ENCODE measurements around the gene RELA. TPM values are rescaled to one million over a fixed set of nuclear protein-coding genes. Genes with fewer than 3 reads are reported as not detected.

Gene RELA
- total RNA-seq, 4 donors from 2014 or later = 29.4 to 49.4 (median 47.5) TPM

DNA sequence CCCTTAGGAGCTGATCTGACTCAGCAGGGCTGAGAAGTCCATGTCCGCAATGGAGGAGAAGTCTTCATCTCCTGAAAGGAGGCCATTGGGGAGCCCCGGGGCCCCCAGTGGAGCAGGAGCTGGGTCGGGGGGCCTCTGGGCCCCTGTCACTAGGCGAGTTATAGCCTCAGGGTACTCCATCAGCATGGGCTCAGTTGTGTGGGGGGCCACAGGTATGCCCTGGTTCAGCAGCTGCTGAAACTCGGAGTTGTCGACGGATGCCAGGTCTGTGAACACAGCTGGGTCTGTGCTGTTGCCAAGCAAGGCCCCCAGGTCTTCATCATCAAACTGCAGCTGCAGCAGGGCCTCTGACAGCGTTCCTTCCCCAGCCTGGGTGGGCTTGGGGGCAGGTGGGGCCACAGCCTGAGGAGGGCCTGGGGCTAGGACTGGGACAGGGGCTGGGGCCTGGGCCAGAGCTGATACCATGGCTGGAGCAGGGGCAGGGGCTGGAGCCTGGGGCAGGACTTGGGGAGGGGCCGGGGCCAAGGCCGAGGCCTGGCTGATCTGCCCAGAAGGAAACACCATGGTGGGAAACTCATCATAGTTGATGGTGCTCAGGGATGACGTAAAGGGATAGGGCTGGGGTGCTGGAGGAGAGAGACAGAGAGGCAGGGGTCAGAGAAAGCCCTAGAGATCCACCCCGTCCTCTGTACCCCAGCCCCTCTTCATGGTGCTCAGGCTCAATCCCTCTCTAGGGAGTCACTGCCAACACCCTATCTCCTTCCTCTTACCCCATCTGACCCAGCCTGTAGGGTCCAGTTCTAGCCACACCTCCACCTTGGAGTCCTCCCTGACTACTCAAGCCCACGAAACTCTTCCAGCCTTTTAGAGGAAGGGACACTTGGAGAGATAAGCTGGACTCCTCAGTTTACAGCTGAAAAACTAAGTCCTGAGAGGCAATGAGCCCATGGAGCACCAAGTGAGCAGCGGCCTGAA is 8.1 kb downstream of the RELA start:
- no peak for DNase-seq
- H3K9me3 ChIP-seq = no peaks in the 10 kb centered on the region
- peaks cover 46 to 76% (median 48%) of the 10 kb centered on the region in 3 donors for H3K36me3 ChIP-seq
- WGBS, 2 donors = 94 to 96% methylated on average over 7 of the region's 14 CpGs
- H3K4me3 ChIP-seq = no peak overlapping the region
- intact Hi-C loops (cut with DNase I) = no loop called here
- no peaks in the 10 kb centered on the region for H3K27me3 ChIP-seq
- H3K4me1 ChIP-seq = peaks cover 33 to 65% (median 42%) of the 10 kb centered on the region in 3 donors
- no peak for TF ChIP-seq POLR2A (IDR thresholded peaks at IDR 0.05)
- TF ChIP-seq, protein P1, sequence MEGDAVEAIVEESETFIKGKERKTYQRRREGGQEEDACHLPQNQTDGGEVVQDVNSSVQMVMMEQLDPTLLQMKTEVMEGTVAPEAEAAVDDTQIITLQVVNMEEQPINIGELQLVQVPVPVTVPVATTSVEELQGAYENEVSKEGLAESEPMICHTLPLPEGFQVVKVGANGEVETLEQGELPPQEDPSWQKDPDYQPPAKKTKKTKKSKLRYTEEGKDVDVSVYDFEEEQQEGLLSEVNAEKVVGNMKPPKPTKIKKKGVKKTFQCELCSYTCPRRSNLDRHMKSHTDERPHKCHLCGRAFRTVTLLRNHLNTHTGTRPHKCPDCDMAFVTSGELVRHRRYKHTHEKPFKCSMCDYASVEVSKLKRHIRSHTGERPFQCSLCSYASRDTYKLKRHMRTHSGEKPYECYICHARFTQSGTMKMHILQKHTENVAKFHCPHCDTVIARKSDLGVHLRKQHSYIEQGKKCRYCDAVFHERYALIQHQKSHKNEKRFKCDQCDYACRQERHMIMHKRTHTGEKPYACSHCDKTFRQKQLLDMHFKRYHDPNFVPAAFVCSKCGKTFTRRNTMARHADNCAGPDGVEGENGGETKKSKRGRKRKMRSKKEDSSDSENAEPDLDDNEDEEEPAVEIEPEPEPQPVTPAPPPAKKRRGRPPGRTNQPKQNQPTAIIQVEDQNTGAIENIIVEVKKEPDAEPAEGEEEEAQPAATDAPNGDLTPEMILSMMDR (IDR thresholded peaks at IDR 0.05) = no peak
- peak overlapping the region in 3 of 4 donors; percentile 91 to 94 (median 94) for H3K27ac ChIP-seq

DNA sequence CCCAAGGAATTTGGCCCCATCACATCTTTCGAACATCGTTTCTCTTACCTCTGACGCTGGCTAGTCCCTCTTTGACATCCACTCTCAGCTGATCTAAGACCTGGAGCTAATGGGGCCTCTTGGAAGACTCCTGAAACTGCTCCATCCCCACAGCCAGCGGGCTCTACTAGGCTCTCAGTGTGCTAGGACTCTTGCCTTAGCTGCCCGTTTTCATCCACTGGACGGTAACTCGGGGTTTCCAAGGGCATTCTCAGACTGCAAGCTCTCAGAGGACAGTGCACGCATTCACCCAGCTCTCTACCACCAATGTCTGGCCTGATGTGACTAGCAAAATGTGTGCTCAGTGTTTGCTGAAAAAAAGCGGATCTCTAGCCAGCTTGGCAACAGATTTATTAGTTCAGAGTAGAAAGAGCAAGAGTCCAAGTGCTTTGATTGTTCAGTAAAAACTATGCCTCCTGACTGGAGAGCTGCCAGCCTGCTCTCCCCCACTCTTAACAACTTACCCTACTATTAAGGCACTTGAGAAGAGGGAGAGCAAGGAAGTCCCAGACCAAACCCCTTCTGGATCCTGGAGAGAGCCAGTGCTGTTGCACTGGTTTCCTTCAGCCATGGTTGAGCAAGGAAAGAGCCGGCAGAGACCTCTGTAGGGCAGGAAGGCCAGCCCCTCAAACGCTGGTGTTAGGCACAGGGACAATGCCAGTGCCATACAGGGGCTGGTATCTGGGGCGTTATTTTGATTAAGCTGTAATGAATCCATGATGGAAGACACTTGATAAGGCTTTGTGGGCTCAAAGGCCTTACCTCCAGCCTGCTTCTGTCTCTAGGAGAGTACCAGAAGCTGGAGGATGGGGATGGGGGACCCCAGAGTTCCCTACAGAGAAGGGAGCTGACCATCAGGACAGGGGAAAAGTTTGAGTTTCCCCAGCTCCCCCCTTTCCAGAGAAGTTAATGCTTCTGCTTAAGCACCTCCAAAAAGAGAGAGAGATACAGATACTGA is 9.2 kb downstream of the RELA start:
- intact Hi-C loops (cut with DNase I) = no loop called here
- Histone ChIP-seq H3K9me3 (no peaks in the 10 kb centered on the region), H3K27me3 (no peaks in the 10 kb centered on the region), H3K27ac (peak overlapping the region; percentile 91 to 97 (median 94)), H3K4me3 (peak overlapping the region; percentile 38 to 75 (median 54)), H3K36me3 (peaks cover 37 to 76% (median 40%) of the 10 kb centered on the region in 3 donors), H3K4me1 (peaks cover 43 to 69% (median 47%) of the 10 kb centered on the region in 3 donors)
- no peak for DNase-seq
- WGBS, 2 donors = 25 to 27% methylated on average over 10 of the region's 12 CpGs
- TF ChIP-seq, protein P1 (IDR thresholded peaks at IDR 0.05) = no peak
- no peak for TF ChIP-seq POLR2A (IDR thresholded peaks at IDR 0.05)

DNA sequence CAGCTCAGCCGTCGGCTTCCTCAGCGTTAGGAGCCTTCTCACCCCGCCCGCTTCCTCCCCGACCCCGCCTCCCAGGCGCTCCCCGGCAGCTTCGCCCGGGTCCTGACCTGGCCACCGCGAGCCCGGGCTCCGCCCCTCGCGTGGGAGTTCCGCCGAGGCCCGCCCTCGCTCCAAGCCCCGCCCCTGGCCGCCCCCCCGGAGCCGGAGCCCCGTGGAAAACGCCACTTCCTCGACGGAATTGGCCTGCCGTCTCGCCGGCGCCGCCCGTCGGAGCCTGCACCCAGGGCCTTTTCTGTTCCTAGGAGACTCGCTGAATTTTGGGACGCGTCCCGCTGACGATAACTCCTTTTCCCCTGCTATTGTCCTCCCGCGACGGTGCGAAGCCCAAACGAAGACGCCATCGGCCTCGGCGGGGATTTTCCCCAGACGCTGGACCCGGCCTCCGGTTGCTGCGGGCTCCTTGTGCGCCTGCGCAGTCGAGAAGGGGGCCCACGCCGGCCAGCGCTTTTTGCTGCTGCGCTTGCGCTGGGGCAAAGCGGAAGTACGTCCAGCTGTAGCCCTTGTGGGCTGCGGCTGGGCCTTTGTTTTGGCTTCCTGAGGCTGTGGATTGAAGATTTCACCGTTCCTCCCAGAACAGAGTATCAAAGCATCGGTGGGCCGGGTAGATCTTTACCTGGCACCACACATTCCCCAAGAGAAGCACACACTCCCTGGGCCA is 10.0 kb downstream of the RELA start:
- TF ChIP-seq, protein P1 (IDR thresholded peaks at IDR 0.05) = peak in 1 of 6 experiments; percentile 35
- peak in 3 of 4 donors; percentile 58 to 67 (median 66) for TF ChIP-seq POLR2A (IDR thresholded peaks at IDR 0.05)
- peak overlapping the region; percentile 91 to 97 (median 94) for H3K27ac ChIP-seq
- peak overlapping the region; percentile 38 to 75 (median 54) for H3K4me3 ChIP-seq
- DNase-seq = no peak
- intact Hi-C loops (cut with DNase I) = no loop called here
- 0% methylated on average over 2 to 3 of the region's 68 CpGs for WGBS, 2 donors
- no peaks in the 10 kb centered on the region for H3K27me3 ChIP-seq
- no peaks in the 10 kb centered on the region for H3K9me3 ChIP-seq
- peaks cover 43 to 78% (median 47%) of the 10 kb centered on the region in 3 donors for H3K4me1 ChIP-seq
- H3K36me3 ChIP-seq = peaks cover 28 to 76% (median 31%) of the 10 kb centered on the region in 3 donors

DNA sequence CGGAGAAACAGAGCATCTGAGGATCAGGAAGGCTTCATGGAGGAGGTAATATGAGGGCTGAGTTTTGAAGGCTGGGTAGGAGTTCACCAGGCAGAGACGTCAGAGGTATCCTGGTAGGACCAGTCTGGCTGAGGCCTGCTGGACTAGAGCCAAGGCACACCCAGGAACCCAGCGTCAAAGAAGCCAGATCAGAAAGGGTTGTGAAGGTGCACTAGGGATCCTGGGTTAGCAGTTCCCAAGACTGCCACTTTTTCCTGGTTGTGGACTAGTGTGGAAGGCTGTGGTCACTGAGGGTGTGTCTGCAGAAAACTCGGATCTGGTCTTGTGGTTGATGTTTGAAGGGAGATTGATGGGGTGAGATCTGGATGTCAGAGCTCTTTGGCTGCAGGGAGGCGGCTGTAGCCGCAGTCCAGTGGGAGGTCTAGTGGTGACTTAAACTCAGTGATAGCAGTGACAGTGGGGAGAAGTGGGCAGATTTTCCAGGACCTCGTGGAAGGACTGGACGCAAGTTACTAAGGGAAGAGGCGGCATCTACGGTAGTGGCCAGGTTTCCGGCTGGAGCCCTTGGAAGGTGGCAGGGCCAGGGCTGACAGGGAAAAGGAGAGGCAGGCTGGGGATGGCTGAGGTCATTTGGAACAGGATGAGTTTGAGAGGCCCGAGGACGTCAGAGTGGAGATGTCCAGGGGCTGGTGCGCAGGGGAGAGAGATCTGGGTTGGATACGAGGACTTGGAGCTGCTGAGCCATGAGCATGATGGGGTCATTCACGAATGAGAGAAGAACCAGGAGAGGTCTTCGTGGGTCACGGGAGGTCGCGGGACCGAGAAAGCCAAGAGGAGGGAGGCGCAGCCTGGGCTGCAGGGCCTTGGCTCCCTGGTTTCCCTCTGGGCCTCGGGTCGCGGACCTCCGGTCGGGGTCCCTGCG is 10.9 kb downstream of the RELA start:
- Histone ChIP-seq H3K27ac (peak overlapping the region; percentile 91 to 97 (median 94)), H3K36me3 (peaks cover 21 to 76% (median 23%) of the 10 kb centered on the region in 3 donors), H3K27me3 (no peaks in the 10 kb centered on the region), H3K9me3 (no peaks in the 10 kb centered on the region), H3K4me3 (peak overlapping the region; percentile 38 to 75 (median 54)), H3K4me1 (peaks cover 43 to 86% (median 47%) of the 10 kb centered on the region in 3 donors)
- DNase-seq = no peak
- TF ChIP-seq, protein P1 (IDR thresholded peaks at IDR 0.05) = no peak
- peak in 2 of 4 donors; percentile 21 to 28 for TF ChIP-seq POLR2A (IDR thresholded peaks at IDR 0.05)
- intact Hi-C loops (cut with DNase I) = no loop called here
- WGBS, 2 donors = 10 to 14% methylated on average over 20 to 22 of the region's 28 CpGs

Measured in esophagus squamous epithelium (tissue), 5 donors.